ENCODE results near the gene PGM2.
"Not testable (repeated sequence)": the region's sequence is repeated elsewhere in the genome, so short reads cannot be mapped to it uniquely, and the experiment has no call there.

PGM2 gene

DNA sequence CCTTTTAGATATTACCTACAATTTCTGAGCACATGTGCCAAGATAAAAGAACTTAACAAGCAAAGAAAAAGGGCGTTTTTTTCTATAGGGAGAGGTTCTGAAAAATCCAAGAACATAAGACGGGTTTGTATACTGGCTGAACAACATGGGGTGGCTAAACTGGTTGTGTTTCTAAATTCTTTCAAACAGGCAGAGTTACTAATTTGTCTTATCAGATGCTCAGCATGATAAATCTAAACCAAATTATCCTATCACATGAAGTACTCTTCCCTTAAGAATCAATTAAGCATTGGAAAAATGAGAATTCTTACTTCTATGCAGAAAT lies 45.4 kb upstream of the PGM2 start:
- H3K36me3 ChIP-seq (ENCODE audit: insufficient read depth, low read length), result no peaks in the 10 kb centered on the region
- no peaks in the 10 kb centered on the region for H3K79me2 ChIP-seq (ENCODE audit: insufficient read depth, low read length)
- H3K9me3 ChIP-seq (ENCODE audit: insufficient read depth, low read length, severe bottlenecking), result peaks cover 4% of the 10 kb centered on the region
- H3K27ac ChIP-seq (ENCODE audit: low read length), result peak overlapping the region; percentile 27
- no peaks in the 10 kb centered on the region for H4K20me1 ChIP-seq (ENCODE audit: insufficient read depth, low read length)
- H3K4me1 ChIP-seq (ENCODE audit: insufficient read depth, low read length), result peaks cover 23% of the 10 kb centered on the region
- TF ChIP-seq EZH2 (IDR thresholded peaks at IDR 0.05; ENCODE audit: borderline replicate concordance, low read depth, low read length, severe bottlenecking), result no peak
- TF ChIP-seq, protein P1, sequence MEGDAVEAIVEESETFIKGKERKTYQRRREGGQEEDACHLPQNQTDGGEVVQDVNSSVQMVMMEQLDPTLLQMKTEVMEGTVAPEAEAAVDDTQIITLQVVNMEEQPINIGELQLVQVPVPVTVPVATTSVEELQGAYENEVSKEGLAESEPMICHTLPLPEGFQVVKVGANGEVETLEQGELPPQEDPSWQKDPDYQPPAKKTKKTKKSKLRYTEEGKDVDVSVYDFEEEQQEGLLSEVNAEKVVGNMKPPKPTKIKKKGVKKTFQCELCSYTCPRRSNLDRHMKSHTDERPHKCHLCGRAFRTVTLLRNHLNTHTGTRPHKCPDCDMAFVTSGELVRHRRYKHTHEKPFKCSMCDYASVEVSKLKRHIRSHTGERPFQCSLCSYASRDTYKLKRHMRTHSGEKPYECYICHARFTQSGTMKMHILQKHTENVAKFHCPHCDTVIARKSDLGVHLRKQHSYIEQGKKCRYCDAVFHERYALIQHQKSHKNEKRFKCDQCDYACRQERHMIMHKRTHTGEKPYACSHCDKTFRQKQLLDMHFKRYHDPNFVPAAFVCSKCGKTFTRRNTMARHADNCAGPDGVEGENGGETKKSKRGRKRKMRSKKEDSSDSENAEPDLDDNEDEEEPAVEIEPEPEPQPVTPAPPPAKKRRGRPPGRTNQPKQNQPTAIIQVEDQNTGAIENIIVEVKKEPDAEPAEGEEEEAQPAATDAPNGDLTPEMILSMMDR (IDR thresholded peaks at IDR 0.05; ENCODE audit: borderline replicate concordance, extremely low read depth, low read length, poor library complexity, severe bottlenecking), result no peak
- peak overlapping the region; percentile 49; the same call in 1 of the 2 replicates for H3K4me2 ChIP-seq (ENCODE audit: insufficient read depth, low read length)
- H2AFZ ChIP-seq (ENCODE audit: low read depth, low read length), result peak overlapping the region; percentile 21
- no peak overlapping the region for H3K4me3 ChIP-seq (ENCODE audit: low read depth in 1 of 2, low read length in 2 of 2)
- DNase-seq (no peak), ATAC-seq (ENCODE audit: insufficient read depth, low read depth) (peak; percentile 19)
- no peaks in the 10 kb centered on the region for H3K27me3 ChIP-seq (ENCODE audit: insufficient read depth, low read length, poor library complexity)
- peak overlapping the region; percentile 6; the same call in 1 of the 2 replicates for H3K9ac ChIP-seq (ENCODE audit: low read depth, low read length)

- ATAC-seq (ENCODE audit: insufficient read depth, low read depth); H3K27ac ChIP-seq (ENCODE audit: low read length); DNase-seq; H2AFZ ChIP-seq (ENCODE audit: low read depth, low read length); H3K79me2 ChIP-seq (ENCODE audit: insufficient read depth, low read length); H3K36me3 ChIP-seq (ENCODE audit: insufficient read depth, low read length); H3K4me2 ChIP-seq (ENCODE audit: insufficient read depth, low read length); H3K4me3 ChIP-seq (ENCODE audit: low read depth in 1 of 2, low read length in 2 of 2); H3K27me3 ChIP-seq (ENCODE audit: insufficient read depth, low read length, poor library complexity); H4K20me1 ChIP-seq (ENCODE audit: insufficient read depth, low read length); H3K9ac ChIP-seq (ENCODE audit: low read depth, low read length); H3K9me3 ChIP-seq (ENCODE audit: insufficient read depth, low read length, severe bottlenecking); H3K4me1 ChIP-seq (ENCODE audit: insufficient read depth, low read length): not testable (repeated sequence)
These were observed 40.2 kb upstream of the PGM2 start for GRCh38 chr4:37786267-37786666.

- H3K27me3 ChIP-seq (ENCODE audit: insufficient read depth, low read length, poor library complexity); ATAC-seq (ENCODE audit: insufficient read depth, low read depth); H3K4me1 ChIP-seq (ENCODE audit: insufficient read depth, low read length); DNase-seq; H3K4me3 ChIP-seq (ENCODE audit: low read depth in 1 of 2, low read length in 2 of 2); H3K27ac ChIP-seq (ENCODE audit: low read length); H3K9ac ChIP-seq (ENCODE audit: low read depth, low read length); H3K4me2 ChIP-seq (ENCODE audit: insufficient read depth, low read length); H4K20me1 ChIP-seq (ENCODE audit: insufficient read depth, low read length); H2AFZ ChIP-seq (ENCODE audit: low read depth, low read length); H3K79me2 ChIP-seq (ENCODE audit: insufficient read depth, low read length); H3K36me3 ChIP-seq (ENCODE audit: insufficient read depth, low read length); H3K9me3 ChIP-seq (ENCODE audit: insufficient read depth, low read length, severe bottlenecking): not testable (repeated sequence)
These were observed 38.5 kb upstream of the PGM2 start for GRCh38 chr4:37787883-37788460.

DNA sequence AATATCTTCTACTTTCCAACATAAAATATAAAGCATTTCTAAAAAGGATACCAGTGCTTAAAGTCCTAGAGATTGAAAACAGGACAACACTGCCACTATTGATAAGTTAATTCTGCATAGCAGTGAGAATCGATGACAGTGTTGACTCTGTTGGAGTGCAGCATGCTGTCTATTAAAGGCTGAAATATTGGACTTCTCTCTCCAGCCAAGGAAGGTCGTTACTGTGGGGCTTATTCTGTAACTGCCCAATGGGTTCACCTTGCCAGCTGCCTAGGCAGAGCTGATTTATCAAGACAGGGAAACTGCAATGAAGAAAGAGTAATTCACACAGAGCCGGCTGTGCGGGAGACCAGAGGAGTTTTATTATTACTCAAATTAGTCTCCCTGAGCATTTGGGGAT lies 37.7 kb upstream of the PGM2 start:
- Histone ChIP-seq H3K36me3 (ENCODE audit: insufficient read depth, low read length) (no peaks in the 10 kb centered on the region), H3K27me3 (ENCODE audit: insufficient read depth, low read length, poor library complexity) (no peaks in the 10 kb centered on the region), H3K9ac (ENCODE audit: low read depth, low read length) (no peak overlapping the region), H3K9me3 (ENCODE audit: insufficient read depth, low read length, severe bottlenecking) (peaks cover 5% of the 10 kb centered on the region), H3K4me1 (ENCODE audit: insufficient read depth, low read length) (no peaks in the 10 kb centered on the region), H3K27ac (ENCODE audit: low read length) (no peak overlapping the region), H3K4me3 (ENCODE audit: low read depth in 1 of 2, low read length in 2 of 2) (no peak overlapping the region), H2AFZ (ENCODE audit: low read depth, low read length) (no peak overlapping the region), H4K20me1 (ENCODE audit: insufficient read depth, low read length) (no peaks in the 10 kb centered on the region), H3K79me2 (ENCODE audit: insufficient read depth, low read length) (no peaks in the 10 kb centered on the region), H3K4me2 (ENCODE audit: insufficient read depth, low read length) (no peak overlapping the region)
- DNase-seq, result no peak
- no peak for TF ChIP-seq EZH2 (IDR thresholded peaks at IDR 0.05; ENCODE audit: borderline replicate concordance, low read depth, low read length, severe bottlenecking)
- TF ChIP-seq, protein P1 (IDR thresholded peaks at IDR 0.05; ENCODE audit: borderline replicate concordance, extremely low read depth, low read length, poor library complexity, severe bottlenecking), result no peak
- ATAC-seq (ENCODE audit: insufficient read depth, low read depth), result no peak
